Epithelial cell of esophagus (primary cell): Measurements from ENCODE around the gene FGGY.

Source experiments
- DNase-seq: peaks from one replicate; pipeline ENCODE4 v3.0.0; 2010; ENCODE audit warnings: low read depth
- H3K4me3 ChIP-seq: 2 replicates; pipeline ENCODE4 v1.5.1; 2011; ENCODE audit warnings: mild to moderate bottlenecking, low read length, control low read depth
- TF ChIP-seq, protein P1 (sequence below): IDR thresholded peaks from 2 replicates; pipeline ENCODE4 v1.5.1; 2011; ENCODE audit warnings: low read depth, mild to moderate bottlenecking, low read length, control low read depth, inconsistent platforms; ENCODE audit not compliant: insufficient read depth; ENCODE audit errors: missing control alignments

FGGY gene

DNA sequence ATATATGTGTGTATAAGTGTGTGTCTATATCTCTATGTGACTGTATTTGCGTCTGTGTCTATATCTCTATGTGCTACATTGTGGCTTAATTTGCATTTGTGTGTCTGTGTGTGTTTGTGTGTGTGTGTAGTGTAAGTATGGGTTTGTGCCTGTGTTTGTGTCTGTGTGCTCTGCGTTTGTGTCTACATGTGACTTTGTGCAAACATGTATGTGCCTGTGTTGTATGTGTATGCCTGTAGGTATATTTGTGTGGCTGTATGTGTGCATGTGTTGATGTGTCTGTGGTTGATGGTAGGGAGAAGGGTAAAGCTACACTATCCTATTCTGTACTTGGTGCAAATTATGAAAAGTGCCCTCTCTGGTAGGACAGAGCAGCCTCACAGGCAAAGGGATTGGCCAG is 7.3 kb upstream of the FGGY start:
- no peak for DNase-seq

DNA sequence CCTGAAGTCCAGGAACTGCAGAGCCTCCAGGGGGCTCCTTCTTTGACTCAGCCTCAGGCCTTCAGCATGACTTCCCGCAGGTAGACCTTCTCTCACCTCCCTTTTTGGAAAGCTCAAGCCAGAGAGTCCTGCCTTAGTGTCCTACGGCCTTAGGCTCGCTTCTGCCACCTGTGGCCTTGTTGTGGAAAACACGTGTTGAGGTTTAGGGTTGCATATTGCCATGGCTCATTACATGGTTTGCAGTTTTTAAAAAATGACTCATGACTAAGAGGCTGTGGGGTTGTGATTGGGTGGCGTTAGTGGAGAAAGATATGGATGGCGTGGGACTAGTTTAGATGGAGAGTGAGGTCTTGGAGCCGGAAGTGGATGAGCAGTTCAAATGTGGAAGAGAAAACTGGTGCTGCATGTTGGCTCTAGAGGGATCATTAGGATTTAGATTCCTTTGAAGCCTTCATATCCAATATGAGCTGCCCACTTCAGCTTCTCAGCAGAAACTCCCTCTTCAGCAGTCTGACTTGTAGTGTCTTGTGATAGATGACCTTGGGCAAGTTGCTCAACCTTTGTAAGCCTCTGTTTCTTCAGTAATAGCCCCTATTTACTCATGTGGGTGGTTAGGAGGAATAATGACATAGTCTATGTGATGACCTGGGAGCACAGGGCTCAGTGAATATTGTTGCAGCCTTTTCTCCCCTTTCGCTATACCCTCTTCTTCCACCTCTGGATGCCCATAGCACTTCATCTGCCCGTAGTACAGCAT is 6.5 kb upstream of the FGGY start:
- TF ChIP-seq, protein P1, sequence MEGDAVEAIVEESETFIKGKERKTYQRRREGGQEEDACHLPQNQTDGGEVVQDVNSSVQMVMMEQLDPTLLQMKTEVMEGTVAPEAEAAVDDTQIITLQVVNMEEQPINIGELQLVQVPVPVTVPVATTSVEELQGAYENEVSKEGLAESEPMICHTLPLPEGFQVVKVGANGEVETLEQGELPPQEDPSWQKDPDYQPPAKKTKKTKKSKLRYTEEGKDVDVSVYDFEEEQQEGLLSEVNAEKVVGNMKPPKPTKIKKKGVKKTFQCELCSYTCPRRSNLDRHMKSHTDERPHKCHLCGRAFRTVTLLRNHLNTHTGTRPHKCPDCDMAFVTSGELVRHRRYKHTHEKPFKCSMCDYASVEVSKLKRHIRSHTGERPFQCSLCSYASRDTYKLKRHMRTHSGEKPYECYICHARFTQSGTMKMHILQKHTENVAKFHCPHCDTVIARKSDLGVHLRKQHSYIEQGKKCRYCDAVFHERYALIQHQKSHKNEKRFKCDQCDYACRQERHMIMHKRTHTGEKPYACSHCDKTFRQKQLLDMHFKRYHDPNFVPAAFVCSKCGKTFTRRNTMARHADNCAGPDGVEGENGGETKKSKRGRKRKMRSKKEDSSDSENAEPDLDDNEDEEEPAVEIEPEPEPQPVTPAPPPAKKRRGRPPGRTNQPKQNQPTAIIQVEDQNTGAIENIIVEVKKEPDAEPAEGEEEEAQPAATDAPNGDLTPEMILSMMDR: peak; percentile 74
- H3K4me3 ChIP-seq: no peak overlapping the region
- DNase-seq: peak; percentile 82

More for the DNA sequence above, 7.3 kb upstream of the FGGY start:
- no peak overlapping the region for H3K4me3 ChIP-seq
- TF ChIP-seq, protein P1: no peak

DNA sequence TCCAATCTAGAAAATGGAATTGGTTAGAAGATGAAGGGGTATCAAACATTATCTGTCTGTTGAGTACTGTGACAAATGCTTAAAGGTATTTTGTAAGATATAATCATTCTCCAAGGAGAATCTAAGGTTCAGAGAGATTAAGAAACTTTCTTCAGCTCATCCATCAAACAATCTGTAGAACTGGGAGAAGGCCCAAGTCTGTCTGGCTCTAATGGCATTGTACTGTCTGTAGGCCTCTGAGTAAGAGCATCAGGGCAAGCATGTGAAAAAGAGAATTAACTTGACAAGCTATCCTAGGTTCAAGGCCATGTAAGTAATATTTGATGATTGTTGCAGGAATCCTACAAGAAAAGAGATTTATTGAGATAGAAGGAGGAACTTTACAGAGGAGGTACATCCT is 5.3 kb upstream of the FGGY start:
- no peak overlapping the region for H3K4me3 ChIP-seq
- TF ChIP-seq, protein P1: no peak
- no peak for DNase-seq

DNA sequence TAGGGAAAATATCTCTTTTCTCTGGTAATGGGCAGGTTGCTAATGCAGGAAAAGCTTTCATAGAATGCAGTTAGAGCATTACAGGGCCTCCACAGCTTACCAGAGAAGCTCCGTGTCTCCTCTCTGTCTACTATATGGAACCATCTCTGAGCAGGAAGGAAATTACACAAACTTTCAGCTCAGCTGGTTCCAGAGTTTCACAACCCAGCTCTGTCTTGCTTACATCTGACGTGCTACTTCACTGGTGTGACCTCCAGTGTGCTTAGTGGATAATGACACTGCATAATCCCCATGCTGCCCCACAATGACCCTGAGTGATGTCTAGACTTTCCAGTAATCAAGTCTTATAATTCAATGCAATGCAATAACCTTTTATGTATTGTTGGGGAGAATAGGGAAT is 4.3 kb upstream of the FGGY start:
- TF ChIP-seq, protein P1: no peak
- no peak overlapping the region for H3K4me3 ChIP-seq
- peak; percentile 28 for DNase-seq

DNA sequence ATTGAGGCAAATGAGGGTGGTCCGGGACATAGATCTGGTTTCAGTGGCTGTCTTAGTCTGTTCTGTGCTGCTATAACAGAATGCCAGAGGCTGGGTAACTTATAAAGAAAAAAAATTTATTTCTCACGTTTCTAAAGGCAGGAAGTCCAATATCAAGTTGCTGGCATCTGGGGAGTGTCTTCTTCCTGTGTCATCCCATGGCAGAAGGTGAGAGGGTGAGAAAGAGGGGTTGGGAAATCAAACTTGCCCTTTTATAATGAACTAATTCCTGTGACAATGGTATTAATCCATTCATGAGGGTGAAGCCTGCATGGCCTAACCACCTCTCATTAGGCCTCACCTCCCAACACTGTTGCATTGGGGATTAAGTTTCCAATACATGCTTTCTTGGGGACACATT is 3.7 kb upstream of the FGGY start:
- TF ChIP-seq, protein P1: no peak
- DNase-seq: no peak
- H3K4me3 ChIP-seq: no peak overlapping the region

DNA sequence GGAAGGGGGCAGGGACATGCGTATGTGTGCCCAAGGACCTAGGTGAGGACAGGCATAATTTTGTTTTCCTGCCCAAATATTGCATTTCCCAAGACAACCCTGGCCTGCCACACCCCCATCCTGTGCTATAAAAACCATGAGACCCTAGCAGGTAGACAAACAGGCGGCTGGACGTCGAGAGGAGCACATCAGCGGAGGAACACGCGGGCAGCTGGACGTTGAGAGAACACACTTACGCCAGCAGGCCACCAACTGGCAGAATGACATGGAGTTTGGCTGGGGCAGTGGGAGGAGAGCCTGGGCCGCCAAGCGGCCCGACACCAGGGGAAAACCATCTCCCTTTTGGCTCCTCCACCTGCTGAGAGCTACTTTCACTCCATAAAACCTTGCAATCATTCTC is 3.0 kb upstream of the FGGY start:
- TF ChIP-seq, protein P1: no peak
- H3K4me3 ChIP-seq: no peak overlapping the region
- DNase-seq: no peak

DNA sequence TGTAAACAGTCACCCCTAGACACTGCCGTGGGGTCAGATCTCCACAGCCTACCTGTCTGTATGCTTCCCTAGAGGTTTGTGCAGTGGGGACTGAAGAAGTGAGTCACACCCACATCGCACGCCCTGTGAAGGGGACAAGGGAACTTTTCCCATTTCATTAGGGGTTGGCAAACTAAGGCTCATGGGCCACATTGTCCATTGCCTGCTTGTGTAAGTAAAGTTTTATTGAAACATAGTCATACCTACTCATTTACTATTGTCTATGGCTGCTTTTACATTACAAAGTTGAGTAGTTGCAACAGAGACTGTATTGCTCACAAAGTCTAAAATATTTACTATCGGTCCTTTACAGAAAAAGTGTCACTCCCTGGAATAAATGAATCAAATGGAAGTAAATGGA is 2.5 kb upstream of the FGGY start:
- TF ChIP-seq, protein P1: no peak
- DNase-seq: no peak
- no peak overlapping the region for H3K4me3 ChIP-seq
